H9 (cell line): ENCODE data around the gene FOXG1. TPM values are rescaled to one million over a fixed set of nuclear protein-coding genes. Genes with fewer than 3 reads are reported as not detected.

Experiments
- DNase-seq: peaks from one replicate; pipeline ENCODE4 v3.0.0-alpha.2; 2017
- H2AFZ ChIP-seq: one replicate; pipeline ENCODE4 v1.6.1; 2013; ENCODE audit warnings: mild to moderate bottlenecking, low read length, control low read depth, moderate library complexity
- H2AK5ac ChIP-seq: 2 replicates; pipeline ENCODE4 v1.6.1; 2013; ENCODE audit warnings: low read length, control low read depth, mixed read lengths; ENCODE audit not compliant: insufficient read length
- H2BK120ac ChIP-seq: one replicate; pipeline ENCODE4 v1.6.1; 2013; ENCODE audit warnings: low read depth, mild to moderate bottlenecking, low read length, control low read depth, inconsistent platforms; ENCODE audit not compliant: poor library complexity, severe bottlenecking
- H2BK12ac ChIP-seq: 2 replicates; pipeline ENCODE4 v1.6.1; 2013; ENCODE audit warnings: low read length, control low read depth, mixed read lengths, low read depth; ENCODE audit not compliant: insufficient read length
- H2BK15ac ChIP-seq: 2 replicates; pipeline ENCODE4 v1.6.1; 2013; ENCODE audit warnings: low read depth, low read length, control low read depth
- H2BK20ac ChIP-seq: one replicate; pipeline ENCODE4 v1.6.1; 2013; ENCODE audit warnings: low read depth, mild to moderate bottlenecking, low read length, control low read depth, inconsistent platforms; ENCODE audit not compliant: poor library complexity, severe bottlenecking
- H2BK5ac ChIP-seq: 2 replicates; pipeline ENCODE4 v1.6.1; 2013; ENCODE audit warnings: low read length, control low read depth, mixed read lengths; ENCODE audit not compliant: insufficient read length
- H3K14ac ChIP-seq: 2 replicates; pipeline ENCODE4 v1.6.1; 2013; ENCODE audit warnings: low read length, control low read depth; ENCODE audit not compliant: insufficient read depth
- H3K18ac ChIP-seq: 2 replicates; pipeline ENCODE4 v1.6.1; 2013; ENCODE audit warnings: low read depth, mild to moderate bottlenecking, mixed read lengths, low read length, control low read depth; ENCODE audit not compliant: insufficient read length
- H3K23ac ChIP-seq: 2 replicates; pipeline ENCODE4 v1.6.1; 2013; ENCODE audit warnings: low read length, control low read depth, mixed read lengths, low read depth; ENCODE audit not compliant: insufficient read length
- H3K23me2 ChIP-seq: 2 replicates; pipeline ENCODE4 v1.6.1; 2013; ENCODE audit warnings: low read depth, mild to moderate bottlenecking, mixed read lengths, low read length, control low read depth; ENCODE audit not compliant: insufficient read length, poor library complexity, severe bottlenecking
- H3K27ac ChIP-seq: 2 replicates; pipeline ENCODE4 v1.5.1; 2013; ENCODE audit warnings: low read length, control low read depth, mixed read lengths, low read depth; ENCODE audit not compliant: insufficient read length
- H3K27me3 ChIP-seq: 2 replicates; pipeline ENCODE4 v1.6.1; 2013; ENCODE audit warnings: low read length, control low read depth, inconsistent platforms; ENCODE audit not compliant: insufficient read depth
- H3K4ac ChIP-seq: 2 replicates; pipeline ENCODE4 v1.6.1; 2013; ENCODE audit warnings: low read depth, mild to moderate bottlenecking, control low read depth, inconsistent platforms, low read length, moderate library complexity
- H3K4me1 ChIP-seq: 2 replicates; pipeline ENCODE4 v1.6.1; 2013; ENCODE audit warnings: low read length, control low read depth, inconsistent platforms; ENCODE audit not compliant: insufficient read depth
- H3K4me2 ChIP-seq: 2 replicates; pipeline ENCODE4 v1.6.1; 2013; ENCODE audit warnings: low read length, control low read depth, mixed read lengths; ENCODE audit not compliant: insufficient read length, insufficient read depth
- H3K56ac ChIP-seq: 2 replicates; pipeline ENCODE4 v1.6.1; 2013; ENCODE audit warnings: low read depth, mild to moderate bottlenecking, mixed read lengths, low read length, control low read depth; ENCODE audit not compliant: insufficient read length
- H3K79me1 ChIP-seq: 2 replicates; pipeline ENCODE4 v1.6.1; 2013; ENCODE audit warnings: low read depth, mild to moderate bottlenecking, moderate library complexity, low read length, control low read depth, inconsistent platforms; ENCODE audit not compliant: insufficient read depth, poor library complexity, severe bottlenecking
- H3K79me2 ChIP-seq: 2 replicates; pipeline ENCODE4 v1.6.1; 2013; ENCODE audit warnings: low read length, control low read depth, inconsistent platforms; ENCODE audit not compliant: insufficient read depth
- H3K9ac ChIP-seq: 2 replicates; pipeline ENCODE4 v1.6.1; 2013; ENCODE audit warnings: low read length, control low read depth, mixed read lengths; ENCODE audit not compliant: insufficient read length; ENCODE audit errors: extremely low read depth
- H3K9me3 ChIP-seq: one replicate; pipeline ENCODE4 v1.6.1; 2013; ENCODE audit warnings: low read depth, low read length, inconsistent platforms; ENCODE audit not compliant: control insufficient read depth
- H3T11ph ChIP-seq: one replicate; pipeline ENCODE4 v1.6.1; 2013; ENCODE audit warnings: mild to moderate bottlenecking, low read length, control low read depth, inconsistent platforms
- H4K20me1 ChIP-seq: one replicate; pipeline ENCODE4 v1.6.1; 2013; ENCODE audit not compliant: control insufficient read depth, insufficient read length, insufficient read depth
- H4K5ac ChIP-seq: 2 replicates; pipeline ENCODE4 v1.6.1; 2013; ENCODE audit warnings: low read depth, mild to moderate bottlenecking, mixed read lengths, low read length, control low read depth; ENCODE audit not compliant: insufficient read length
- H4K8ac ChIP-seq: replicated peaks from 2 replicates; pipeline ENCODE4 v1.6.1; 2013; ENCODE audit warnings: low read length, control low read depth, mixed read lengths, low read depth; ENCODE audit not compliant: insufficient read length
- H4K91ac ChIP-seq: 2 replicates; pipeline ENCODE4 v1.6.1; 2013; ENCODE audit warnings: low read depth, mild to moderate bottlenecking, moderate library complexity, mixed read lengths, low read length, control low read depth; ENCODE audit not compliant: insufficient read length
- H3K27ac Mint-ChIP-seq, 3 experiments: 2 replicates in 2 of 3; 3 replicates in 1 of 3; pipeline ENCODE4 v1.8.0; 2020 to 2021; ENCODE audit warnings: mixed read lengths in 3 of 3, mild to moderate bottlenecking in 1 of 3, moderate library complexity in 1 of 3
- H3K27me3 Mint-ChIP-seq: 2 replicates; pipeline ENCODE4 v1.8.0; 2021; ENCODE audit warnings: low read depth, mild to moderate bottlenecking, moderate library complexity, mixed read lengths
- H3K36me3 Mint-ChIP-seq, 3 experiments: 2 replicates in 2 of 3; 3 replicates in 1 of 3; pipeline ENCODE4 v1.8.0; 2020 to 2021; ENCODE audit warnings: low read depth in 3 of 3, mixed read lengths in 3 of 3; ENCODE audit not compliant: insufficient read depth in 1 of 3
- H3K4me1 Mint-ChIP-seq, 2 experiments: 2 replicates each; pipeline ENCODE4 v1.8.0; 2020; ENCODE audit warnings: mixed read lengths in 2 of 2
- H3K4me3 Mint-ChIP-seq, 2 experiments: 2 replicates in 1 of 2; 3 replicates in 1 of 2; pipeline ENCODE4 v1.8.0; 2020 to 2021; ENCODE audit warnings: mild to moderate bottlenecking in 2 of 2, mixed read lengths in 2 of 2, moderate library complexity in 1 of 2
- H3K9me3 Mint-ChIP-seq, 2 experiments: 2 replicates in 1 of 2; 3 replicates in 1 of 2; pipeline ENCODE4 v1.8.0; 2020; ENCODE audit warnings: mild to moderate bottlenecking in 2 of 2, mixed read lengths in 2 of 2, moderate library complexity in 1 of 2
- CTCF ChIP-seq: fragments of 200-600 bp; sonication (generic); conservative IDR thresholded peaks from 3 replicates; pipeline ENCODE4 v1.8.0; 2021; ENCODE audit warnings: antibody characterized with exemption, mild to moderate bottlenecking
- WGBS: extraction: QIAGEN DNeasy Blood & Tissue Kit; methylation state at CpG from one replicate; pipeline ENCODE4 v1.1.7; 2013; ENCODE audit warnings: missing lambda C conversion rate, low lambda C conversion rate, mixed read lengths; ENCODE audit not compliant: insufficient read length; ENCODE audit errors: extremely low coverage; 5-methylcytosine and 5-hydroxymethylcytosine counted together
- total RNA-seq: library from RNA; stranded (reverse); gene quantifications from 2 replicates; pipeline ENCODE4 v1.2.1, GENCODE V29; 2021

FOXG1 gene
- total RNA-seq, 1 experiment from 2014 or later = 0.11 TPM

- Histone ChIP-seq H3K4ac (no peak overlapping the region), H4K5ac (no peak overlapping the region), H2BK120ac (no peak overlapping the region), H3K9ac (no peak overlapping the region), H3K56ac (no peak overlapping the region), H2BK15ac (no peak overlapping the region), H2BK20ac (no peak overlapping the region), H3K23ac (no peak overlapping the region), H3K14ac (no peak overlapping the region), H2AFZ (no peak overlapping the region), H4K91ac (no peak overlapping the region), H3K27ac (no peak overlapping the region), H3K79me2 (no peaks in the 10 kb centered on the region), H3K9me3 (no peaks in the 10 kb centered on the region), H3T11ph (no peak overlapping the region), H2BK5ac (no peak overlapping the region), H3K18ac (no peak overlapping the region), H3K79me1 (no peaks in the 10 kb centered on the region), H2AK5ac (no peak overlapping the region), H4K8ac (no peak overlapping the region), H4K20me1 (no peaks in the 10 kb centered on the region), H2BK12ac (no peak overlapping the region), H3K4me1 (no peaks in the 10 kb centered on the region), H3K27me3 (no peaks in the 10 kb centered on the region), H3K23me2 (no peaks in the 10 kb centered on the region), H3K4me2 (no peak overlapping the region)
- no peaks in the 10 kb centered on the region; a peak in 1 of 5 replicates for H3K9me3 Mint-ChIP-seq
- H3K4me3 Mint-ChIP-seq = no peak overlapping the region
- WGBS = no CpG with 5 or more reads among the region's 5 CpGs
- TF ChIP-seq CTCF = no peak
- H3K27ac Mint-ChIP-seq = no peak overlapping the region
- H3K36me3 Mint-ChIP-seq = no peaks in the 10 kb centered on the region
- no peak for DNase-seq
- peaks cover 2% of the 10 kb centered on the region; the same call in 1 of the 2 replicates for H3K27me3 Mint-ChIP-seq
- H3K4me1 Mint-ChIP-seq = no peaks in the 10 kb centered on the region
Observed at GRCh38 chr14:28719130-28719529, 47.5 kb upstream of the FOXG1 start.
